HG03442 (cell line): Measurements from ENCODE around the gene EEF1AKMT3.
"Not testable (repeated sequence)": the region's sequence is repeated elsewhere in the genome, so short reads cannot be mapped to it uniquely, and the experiment has no call there.

ENCODE experiments used
- ATAC-seq: cut with Tn5 transposase; IDR thresholded peaks from one replicate; pipeline ENCODE4 v1.9.1; 2021; ENCODE audit warnings: mild to moderate bottlenecking, moderate library complexity; ENCODE audit not compliant: unreplicated experiment

The EEF1AKMT3 gene

DNA sequence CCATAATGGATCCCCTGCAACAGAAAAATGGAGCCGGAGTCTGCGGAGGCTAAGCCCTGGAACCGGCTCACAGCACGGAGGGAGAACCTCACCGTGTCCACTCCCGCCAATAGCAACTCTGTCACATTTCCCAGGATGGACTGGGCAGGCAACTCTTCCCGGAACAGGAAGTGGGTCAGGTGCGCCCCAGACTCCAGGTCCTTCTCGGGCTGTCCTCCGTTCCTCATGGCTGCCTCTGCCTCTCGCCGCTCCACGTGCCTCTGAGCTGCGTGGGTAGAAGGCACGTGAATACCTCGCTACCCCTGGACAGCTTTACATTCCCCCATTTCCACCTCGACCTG lies 7.8 kb upstream of the EEF1AKMT3 start:
- peak; percentile 3 for ATAC-seq

DNA sequence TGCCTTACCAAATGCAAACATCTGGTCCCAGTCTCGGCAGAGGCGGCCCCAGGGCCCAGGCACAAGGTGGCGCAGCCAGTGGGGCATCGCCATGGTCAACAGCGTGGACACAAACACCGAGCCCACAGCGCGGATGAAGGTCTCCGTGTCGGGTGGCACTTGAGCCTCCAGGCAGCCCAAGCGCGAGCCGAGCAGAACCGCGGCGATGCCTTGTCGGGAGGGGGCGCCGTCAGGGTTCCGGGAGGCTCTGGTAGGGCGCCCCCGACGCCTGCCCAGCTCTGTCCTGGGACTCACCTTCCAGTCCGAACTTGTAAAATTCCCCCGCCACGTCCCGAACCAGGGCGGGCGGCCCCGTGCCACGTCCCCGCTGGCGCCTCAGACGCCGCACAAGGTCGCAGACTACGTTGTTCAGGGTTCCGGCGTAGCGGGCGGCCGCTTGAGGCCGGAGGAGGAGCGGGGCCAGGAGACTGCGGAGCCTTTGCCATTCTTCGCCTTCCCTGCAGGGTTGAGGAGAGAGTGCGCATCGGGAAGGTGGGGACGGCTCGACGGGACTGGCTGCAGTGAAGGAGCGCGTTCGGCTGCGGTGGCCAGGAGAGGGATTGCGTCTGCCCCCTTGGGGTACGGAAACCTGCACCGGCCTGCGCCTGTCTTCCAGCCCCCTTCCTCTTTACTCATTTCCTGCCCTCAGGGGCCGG lies 7.3 kb upstream of the EEF1AKMT3 start:
- ATAC-seq, result peak; percentile 60

DNA sequence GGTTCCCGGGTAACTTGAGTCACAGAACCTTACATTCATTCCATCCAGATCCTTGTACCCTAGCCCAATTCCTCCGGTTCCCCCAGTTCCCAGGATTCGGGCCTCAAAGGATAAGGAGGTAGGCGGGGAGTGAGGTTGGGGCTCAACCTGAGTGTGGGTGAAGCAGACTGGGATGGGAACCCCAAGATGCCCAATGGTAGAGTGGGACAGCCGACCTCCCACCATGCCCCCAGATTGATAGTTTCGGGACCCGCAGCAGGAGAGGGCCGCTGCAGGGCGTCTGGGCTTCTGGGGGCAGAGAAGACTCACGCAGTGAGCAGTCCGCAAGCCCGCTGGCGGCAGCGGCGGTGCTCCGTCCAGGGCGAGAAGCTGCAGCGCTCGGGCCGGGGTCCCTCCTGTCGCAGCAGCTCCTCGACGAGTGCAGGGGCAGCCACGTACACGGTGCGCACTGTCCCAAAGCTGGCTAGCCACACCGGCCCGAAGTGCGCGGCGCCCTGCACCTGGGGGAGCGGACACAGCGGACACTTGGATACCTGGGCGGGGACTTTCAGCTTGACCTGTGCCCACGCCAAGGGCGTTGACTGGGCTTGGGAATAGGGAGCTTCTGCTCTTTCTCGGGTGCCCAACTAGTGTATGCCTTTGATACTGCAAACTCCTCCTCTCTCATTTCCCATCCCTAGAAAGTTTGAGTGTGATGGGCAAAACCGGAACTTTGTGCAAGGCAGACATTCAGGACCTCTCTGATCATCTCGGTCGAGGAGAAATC lies 6.5 kb upstream of the EEF1AKMT3 start:
- no peak for ATAC-seq

DNA sequence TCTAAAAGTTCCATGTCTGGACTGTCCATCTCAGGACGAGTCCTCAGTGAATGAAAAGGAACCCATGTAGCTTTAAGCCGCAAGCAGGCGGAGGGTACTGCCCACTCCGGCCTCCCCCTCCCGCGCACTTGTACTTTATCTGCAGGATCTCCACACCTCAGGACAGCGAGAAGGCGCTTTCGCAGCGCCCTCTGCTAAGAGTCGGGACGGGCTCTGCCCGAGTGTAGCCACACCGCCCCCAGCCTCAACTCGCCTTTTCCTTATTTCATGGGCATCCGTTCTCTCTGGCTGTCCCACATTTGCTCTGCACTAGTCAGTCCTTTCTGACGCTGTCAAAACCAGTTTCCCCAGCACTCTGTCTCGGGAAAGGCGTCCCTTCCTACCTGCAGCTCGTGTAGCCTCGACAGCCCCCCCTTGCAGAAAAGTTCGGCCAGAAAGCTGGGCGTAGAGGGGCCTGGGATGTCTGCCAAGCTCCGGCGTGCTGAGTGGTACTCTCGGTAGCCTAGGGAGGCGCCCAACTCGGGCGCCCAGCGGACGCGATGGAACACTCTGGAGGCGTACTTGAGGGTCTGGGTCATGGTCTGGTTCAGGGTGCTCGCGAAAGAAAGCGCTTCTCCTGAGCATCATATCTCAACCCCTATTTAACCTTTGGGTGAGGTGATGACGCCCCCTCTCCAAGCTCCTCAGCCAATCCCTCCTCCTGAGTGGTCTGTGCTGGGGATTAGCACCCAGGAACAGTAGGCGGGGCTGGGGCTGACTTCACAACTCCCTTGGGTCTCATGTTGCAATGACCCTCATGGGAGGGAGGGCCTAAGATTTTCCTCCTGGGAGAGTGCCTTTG lies 5.7 kb upstream of the EEF1AKMT3 start, which contains the start of gene CYP27B1:
TSS of gene CYP27B1 (minus strand) at position 615 of the 841 bp plus-strand sequence. CDS start at position 578, 37 bp downstream.
- ATAC-seq, result no peak

DNA sequence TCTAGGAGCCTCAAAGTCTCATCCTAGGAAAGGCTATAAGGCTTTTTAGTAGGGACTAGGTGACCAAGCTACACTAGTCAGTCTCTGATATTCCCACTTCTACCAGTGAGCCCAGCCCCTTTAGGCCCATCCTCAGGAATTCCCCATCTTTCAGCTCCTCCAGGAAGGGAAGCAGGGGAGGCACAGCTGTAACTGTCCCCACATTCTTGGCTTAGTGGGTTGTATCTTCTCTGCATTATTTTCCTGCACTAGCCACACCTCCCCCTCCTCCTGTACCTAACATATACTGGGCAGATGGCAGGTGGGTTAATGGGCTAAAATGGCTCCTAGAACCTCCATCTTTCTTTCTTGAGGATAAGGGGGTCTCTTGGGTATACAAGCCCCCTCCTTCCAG lies 5.1 kb upstream of the EEF1AKMT3 start:
- no peak for ATAC-seq

DNA sequence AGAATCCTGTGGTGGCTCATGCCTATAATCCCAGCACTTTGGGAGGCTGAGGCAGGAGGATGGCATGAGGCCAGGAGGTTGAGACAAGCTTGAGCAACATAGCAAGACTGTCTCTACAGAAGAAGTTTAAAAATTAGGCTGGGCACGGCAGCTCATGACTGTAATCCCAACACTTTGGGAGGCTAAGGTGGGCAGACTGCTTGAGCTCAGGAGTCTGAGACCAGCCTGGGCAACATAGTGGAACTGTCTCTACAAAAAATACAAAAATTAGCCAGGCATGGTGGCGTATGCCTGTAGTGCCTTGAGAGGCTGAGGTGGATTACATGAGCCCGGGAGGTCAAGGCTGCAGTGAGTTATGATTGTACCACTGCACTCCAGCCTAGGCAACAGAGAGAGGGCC lies 4.5 kb upstream of the EEF1AKMT3 start:
- no peak for ATAC-seq

DNA sequence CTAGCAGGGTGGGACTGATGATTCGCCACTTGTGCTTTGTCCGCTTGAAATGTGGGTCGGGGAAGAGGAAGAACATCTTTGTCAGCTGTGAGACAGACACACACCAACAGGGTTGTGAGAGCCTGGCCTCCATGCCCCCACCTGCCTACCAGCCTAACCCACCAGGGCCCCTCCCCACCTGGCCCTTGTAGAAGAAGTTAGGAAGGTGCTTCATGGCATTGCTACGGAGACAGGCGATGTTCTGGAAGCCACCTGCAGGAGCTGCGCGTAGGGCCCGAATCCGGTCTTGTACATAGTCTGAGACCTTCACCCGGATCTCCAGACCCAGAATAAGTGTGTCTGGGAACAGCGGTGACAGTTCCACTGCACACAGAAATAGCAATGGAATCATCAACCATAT lies 2.8 kb upstream of the EEF1AKMT3 start:
- no peak for ATAC-seq

DNA sequence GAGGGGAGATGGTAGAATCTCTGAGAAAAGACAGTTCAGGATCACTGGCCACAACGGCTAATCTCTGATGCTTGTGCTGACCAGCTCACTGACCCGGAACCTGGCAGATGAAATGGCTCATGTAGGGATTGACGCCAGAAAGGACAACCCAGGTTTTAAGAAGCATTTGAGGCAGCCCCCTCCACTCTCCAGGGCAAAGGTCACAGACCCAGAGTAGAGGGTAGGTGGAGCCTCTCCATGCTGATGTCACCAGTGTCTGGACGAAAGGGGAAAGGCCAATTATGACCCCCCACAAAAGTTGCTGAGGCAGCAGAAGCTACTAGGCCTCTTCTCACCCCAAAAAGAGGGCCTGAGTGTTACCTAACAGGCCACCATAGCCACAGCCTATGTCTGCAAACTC lies 1.7 kb upstream of the EEF1AKMT3 start:
- no peak for ATAC-seq

DNA sequence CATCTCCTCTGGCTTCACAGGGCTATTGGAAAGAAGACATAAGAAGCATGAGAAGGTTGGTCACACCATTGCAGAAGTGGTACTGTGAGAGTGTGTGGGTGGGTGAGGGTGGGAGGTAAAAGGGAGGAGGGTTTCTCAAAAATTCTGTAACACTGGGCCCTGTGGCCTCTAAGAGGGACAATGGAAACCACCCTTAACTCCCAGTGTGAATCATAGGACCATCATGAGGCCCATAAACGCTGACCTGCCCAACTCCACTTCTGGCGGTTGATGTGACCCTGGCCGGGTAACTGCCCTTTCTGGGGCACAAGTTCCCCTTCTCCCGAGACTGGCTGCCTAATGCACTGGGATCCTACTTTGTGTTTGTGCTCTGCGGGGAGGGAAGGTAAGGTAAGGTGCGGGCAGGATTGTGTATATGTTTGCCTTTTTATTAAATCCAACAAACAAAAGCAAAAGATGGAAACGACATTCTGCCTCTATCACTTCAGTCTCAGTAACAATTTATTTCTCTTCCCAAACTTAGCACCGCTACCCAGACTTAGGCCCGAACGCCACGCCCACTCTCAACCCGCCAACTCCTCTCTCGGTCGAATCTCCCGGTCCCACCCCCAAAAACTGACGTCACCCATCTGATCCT lies 1.1 kb upstream of the EEF1AKMT3 start:
- ATAC-seq, result peak; percentile 64

DNA sequence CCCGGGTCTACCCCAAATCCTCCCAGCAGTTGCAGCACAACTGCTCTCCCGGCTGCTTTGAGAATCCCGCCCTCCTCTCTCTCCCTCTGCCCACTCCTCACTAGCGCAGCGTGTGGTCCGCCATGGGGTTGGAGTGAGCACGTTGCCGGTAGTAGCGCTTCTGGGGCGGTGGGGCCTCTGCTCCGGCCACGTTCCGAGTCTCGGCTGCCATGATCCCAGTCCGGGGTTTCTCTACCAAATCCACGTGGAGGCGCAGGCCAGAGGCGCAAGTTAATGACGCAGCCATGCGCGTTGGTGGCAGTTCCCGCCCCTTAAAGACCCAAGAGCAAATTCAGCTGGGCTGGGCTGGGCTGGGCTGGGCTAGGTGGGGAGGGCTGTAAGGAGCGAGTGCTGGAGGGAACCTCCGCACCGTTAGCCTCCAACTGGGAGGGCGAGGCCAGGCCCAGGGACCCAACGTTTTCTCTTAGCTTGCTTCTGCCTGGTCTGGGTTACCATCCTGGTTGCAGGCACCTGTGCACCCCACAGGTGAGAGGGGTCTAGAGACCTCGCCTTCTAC lies 463 bp upstream of the EEF1AKMT3 start, which contains the start of gene METTL1:
TSS of gene METTL1 (minus strand) at position 233 of the 556 bp plus-strand sequence. CDS start at position 211, 22 bp downstream.
- ATAC-seq, result peak; percentile 77

DNA sequence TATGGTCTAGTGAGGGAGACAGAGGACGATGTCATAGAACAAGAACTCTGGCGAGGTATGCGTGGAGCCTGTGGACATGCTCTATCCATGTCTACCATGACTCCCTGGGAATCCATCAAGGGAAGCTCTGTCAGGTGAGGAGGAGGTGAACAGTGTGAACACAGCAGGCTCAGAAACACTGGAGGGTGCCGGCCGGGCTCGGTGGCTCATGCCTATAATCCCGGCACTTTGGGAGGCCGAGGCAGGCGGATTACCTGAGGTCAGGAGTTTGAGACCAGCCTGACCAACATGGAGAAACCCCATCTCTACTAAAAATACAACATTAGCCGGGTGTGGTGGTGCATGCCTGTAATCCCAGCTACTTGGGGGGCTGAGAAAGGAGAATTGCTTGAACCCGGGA lies 2.2 kb downstream of the EEF1AKMT3 start:
- ATAC-seq, result not testable (repeated sequence)

DNA sequence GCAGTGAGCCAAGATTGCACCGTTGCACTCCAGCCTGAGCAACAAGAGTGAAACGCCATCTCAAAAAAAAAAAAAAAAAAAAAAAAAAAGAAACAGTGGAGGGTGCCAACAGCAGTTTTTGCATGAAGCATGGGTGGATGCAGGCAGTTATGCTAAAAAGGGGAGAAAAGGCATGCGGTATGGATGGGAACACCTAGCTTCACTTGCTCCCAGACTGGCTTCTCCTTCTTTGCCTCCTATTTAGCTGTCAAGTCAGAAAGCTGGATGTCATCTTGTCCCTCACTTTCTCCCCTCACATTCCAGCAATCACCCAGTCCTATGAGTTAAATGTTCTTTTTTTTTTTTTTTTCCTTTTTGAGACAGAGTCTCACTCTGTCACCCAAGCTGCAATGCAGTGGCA lies 2.6 kb downstream of the EEF1AKMT3 start:
- no peak for ATAC-seq

DNA sequence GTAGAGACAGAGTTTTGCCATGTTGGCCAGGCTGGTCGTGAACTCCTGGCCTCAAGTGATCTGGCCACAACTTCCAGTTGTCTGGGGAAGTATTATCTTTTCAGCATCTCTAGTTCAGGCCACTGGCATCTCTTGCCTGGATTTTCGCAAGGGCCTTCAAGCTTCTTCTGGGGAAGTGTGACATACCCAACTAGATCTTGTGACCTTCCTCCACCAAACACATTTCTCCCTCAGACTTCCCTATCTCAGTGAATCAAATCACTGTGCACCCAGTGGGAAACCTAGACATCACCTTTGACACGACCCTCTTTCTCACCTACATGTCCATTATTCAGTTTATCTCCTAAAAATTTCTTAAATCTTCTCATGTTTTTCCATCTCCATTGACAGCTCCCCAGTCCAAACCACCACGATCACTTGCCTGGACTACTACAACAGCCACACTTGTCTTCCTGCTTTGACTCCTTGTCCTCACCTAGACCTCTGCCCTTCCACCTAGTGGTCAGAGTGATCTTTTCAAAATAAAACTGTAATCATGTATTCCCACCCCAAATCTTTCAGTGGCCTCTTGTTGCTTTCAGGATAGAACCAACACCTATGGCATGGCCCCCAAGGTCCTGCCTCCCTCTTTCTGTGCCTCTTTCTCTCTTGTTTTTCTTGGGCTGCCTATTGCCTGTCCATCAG lies 3.3 kb downstream of the EEF1AKMT3 start:
- no peak for ATAC-seq

DNA sequence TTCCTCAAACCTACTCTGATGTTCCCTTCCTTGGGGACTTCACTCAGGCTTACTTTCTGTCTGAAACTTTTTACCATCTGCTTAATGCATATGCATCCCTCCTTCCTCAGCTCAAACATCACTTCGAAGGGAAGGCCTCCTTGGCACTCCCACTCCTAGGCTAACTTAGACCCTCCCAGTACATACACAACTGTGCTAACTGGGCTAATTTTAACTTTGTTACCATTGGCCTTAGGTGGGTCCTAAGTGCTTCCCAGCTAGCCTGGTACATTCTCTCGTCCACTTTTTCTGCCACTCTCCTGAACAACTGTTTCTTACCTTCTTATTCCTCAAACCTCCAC lies 3.8 kb downstream of the EEF1AKMT3 start:
- ATAC-seq, result no peak

DNA sequence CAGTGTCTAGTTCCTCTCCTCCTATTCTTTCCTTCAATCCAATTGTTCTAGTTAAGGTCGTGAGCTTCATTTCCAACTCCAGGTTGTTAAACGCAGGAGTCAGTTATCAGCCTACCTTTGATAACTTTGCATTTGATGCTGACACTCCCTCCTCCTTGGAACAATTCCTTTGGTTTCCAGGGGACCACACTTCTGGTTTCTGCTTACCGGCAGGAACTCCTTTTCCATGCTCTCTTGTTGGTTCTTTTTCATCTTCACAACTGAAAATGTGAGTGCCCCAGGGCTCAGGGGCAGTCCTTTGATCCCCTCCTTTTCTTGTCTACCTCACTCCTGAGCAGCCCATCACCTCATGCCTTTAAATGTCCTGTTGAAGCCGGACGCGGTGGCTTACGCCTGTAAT lies 5.0 kb downstream of the EEF1AKMT3 start:
- no peak for ATAC-seq

DNA sequence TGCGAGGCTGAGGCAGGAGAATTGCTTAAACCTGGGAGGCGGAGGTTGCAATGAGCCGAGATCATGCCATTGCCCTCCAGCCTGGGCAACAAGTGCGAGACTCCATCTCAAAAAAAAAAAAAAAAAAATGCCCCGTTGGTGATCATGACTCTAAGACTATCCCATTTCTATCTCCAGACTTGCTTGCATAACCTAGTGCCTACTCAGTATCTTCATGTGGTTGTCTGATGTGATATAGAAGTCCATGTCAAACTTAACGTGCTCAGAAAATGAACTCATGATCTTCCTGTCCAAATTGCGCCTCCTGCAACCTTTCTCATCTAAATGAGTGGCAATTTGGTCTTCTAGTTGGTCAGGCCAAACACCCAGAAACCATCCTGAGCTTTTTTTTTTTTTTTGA lies 5.5 kb downstream of the EEF1AKMT3 start:
- no peak for ATAC-seq

DNA sequence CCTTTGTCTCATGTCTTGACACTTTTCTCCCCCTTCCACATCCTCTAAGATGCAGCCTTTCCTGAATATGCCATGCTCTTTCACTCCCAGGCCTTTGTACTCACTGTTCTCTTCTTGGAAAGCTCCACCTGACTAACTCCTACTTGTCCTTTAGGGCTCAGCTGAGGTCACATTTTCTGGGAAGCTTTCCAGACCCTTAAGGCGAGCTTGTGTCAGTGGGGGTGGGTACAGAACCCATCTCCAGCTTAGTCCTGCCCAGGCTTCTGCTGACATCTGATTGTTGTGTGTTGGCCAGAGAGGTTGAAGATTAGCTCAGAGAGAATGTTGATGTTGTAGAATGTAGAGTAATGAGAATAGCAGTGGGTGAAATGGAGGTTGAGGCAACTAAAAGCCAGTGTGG lies 7.3 kb downstream of the EEF1AKMT3 start:
- no peak for ATAC-seq

DNA sequence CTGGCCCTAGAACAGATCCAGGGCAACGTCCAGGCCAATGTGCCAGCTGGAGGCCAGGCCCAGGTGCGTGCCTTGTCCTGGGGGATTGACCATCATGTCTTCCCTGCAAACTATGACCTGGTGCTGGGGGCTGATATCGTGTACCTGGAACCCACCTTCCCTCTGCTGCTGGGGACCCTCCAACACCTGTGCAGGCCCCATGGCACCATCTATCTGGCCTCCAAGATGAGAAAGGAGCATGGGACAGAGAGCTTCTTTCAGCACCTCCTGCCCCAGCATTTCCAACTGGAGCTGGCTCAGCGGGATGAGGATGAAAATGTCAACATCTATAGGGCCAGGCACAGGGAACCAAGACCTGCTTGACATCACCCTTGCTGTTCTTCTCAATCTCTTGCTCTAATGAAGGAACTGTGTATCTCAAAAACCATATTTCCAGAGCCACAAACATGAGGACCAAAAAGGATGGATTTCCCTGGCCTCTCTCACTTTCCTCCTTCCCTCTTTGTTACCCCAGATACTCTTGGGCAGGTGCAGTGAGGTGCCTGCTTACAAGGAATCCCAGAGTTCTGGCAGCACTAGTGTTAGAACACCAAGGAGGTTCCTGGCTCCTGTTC lies 8.0 kb downstream of the EEF1AKMT3 start:
- ATAC-seq, result no peak

DNA sequence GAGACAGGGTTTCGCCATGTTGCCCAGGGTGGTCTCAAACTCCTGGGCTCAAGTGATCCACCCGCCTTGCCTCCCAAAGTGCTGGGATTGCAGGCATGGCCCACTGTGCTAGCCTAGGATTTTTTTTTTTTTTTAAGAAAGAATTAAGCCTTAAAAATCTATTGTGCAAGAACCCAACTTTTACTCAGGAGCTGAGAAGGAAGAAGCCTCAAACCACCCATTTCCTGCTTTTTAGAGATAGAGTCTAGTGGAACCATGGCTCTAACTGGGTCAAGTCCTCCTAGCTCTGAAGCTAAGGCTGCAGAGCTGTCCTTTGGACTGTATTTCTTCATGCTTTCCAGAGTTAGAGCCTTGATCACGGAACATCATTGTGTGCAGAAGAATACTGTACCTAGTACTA lies 8.8 kb downstream of the EEF1AKMT3 start:
- ATAC-seq, result no peak

DNA sequence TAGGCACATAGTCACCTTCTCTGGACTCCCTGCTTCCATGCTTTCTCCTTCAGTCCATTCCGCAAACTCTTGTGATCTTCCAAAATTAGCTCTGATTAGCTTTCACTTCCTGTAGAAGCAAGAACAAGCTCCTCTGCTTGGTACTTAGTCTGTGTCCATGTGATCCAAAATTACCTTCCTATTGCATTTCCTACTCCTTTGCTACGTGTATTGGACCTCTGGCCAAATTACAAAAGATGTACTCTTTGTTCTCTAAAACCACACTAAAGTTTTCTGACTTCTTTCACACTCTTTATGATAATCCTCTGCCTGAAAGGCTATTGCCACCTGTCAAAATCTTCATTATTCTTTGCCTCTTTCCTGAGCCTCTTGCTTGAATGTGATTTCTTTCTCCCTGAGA lies 9.4 kb downstream of the EEF1AKMT3 start:
- no peak for ATAC-seq
